ENCODE measurements around the gene CFAP99.
A peak's percentile ranks its signal among the peaks of the same experiment; 100 is the strongest.

Gene CFAP99

DNA sequence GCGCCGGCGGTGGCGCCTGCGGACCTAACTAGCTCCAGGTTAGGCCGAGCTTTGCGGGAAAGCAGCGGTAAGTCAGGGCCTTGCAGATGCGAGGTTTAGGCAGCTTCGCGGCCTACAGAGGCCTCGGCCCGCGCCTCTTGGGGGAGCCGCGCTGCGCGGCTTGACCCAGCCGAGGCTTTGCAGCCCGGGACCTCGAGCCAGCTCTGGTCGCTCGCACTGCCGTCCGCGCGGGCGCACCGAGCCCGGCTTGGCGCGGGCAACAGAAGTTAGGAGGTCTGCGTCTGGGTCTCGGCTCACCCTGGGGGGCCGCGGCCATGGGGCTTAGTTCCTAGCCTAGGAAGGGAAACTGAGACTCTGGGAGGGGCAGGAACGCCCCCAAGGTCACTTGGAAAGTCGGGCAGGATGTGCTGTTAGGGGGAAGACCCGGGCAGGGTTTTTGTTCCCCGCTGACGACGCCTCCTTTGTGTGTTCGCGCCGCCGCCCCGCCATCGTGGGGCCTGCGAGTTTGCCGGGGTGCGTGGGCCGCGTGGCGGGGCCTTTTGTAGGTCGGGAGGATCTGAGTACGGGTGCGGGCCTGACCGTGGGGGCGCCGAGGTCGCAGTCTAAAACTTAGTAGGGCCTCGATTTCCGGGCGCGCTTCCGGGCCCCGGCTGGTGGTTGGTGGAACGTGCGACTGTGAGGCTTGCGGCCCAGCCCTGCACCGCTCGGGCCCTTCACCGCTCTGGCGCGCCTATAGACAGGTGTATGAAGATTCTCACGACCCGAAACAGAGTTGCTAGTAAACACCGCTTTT lies 50.6 kb downstream of the CFAP99 start:
- TF ChIP-seq ESRRG (CRISPR knock-in tag; IDR thresholded peaks at IDR 0.05) = no peak
- peak; percentile 68 for ATAC-seq

DNA sequence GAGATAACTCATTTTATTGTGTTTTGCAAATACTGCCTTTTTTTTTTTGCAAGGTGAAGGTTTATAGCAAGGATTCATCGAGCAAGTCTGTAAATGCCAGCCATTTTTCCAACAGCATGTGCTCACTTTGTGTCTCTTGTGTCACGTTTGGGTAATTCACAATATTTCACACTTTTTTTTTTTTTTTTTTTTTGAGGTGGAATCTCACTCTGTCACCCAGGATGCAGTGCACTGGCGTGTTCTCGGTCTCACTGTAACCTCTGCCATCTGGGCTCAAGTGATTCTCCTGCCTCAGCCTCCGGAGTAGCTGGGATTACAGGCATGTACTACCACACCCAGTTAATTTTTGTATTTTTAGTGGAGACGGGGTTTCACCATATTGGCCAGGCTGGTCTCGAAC lies 52.0 kb downstream of the CFAP99 start:
- no peak for TF ChIP-seq PPARA (CRISPR knock-in tag; IDR thresholded peaks at IDR 0.05; ENCODE audit: borderline replicate concordance)
- TF ChIP-seq ARNTL (CRISPR knock-in tag; IDR thresholded peaks at IDR 0.05; ENCODE audit: borderline replicate concordance, low read depth) = no peak
- TF ChIP-seq ISL1 (CRISPR knock-in tag; IDR thresholded peaks at IDR 0.05) = no peak
- TF ChIP-seq, protein P1, sequence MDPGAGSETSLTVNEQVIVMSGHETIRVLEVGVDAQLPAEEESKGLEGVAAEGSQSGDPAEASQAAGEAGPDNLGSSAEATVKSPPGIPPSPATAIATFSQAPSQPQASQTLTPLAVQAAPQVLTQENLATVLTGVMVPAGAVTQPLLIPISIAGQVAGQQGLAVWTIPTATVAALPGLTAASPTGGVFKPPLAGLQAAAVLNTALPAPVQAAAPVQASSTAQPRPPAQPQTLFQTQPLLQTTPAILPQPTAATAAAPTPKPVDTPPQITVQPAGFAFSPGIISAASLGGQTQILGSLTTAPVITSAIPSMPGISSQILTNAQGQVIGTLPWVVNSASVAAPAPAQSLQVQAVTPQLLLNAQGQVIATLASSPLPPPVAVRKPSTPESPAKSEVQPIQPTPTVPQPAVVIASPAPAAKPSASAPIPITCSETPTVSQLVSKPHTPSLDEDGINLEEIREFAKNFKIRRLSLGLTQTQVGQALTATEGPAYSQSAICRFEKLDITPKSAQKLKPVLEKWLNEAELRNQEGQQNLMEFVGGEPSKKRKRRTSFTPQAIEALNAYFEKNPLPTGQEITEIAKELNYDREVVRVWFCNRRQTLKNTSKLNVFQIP (CRISPR knock-in tag; IDR thresholded peaks at IDR 0.05; ENCODE audit: borderline replicate concordance, low read depth) = no peak
- TF ChIP-seq, protein P2, sequence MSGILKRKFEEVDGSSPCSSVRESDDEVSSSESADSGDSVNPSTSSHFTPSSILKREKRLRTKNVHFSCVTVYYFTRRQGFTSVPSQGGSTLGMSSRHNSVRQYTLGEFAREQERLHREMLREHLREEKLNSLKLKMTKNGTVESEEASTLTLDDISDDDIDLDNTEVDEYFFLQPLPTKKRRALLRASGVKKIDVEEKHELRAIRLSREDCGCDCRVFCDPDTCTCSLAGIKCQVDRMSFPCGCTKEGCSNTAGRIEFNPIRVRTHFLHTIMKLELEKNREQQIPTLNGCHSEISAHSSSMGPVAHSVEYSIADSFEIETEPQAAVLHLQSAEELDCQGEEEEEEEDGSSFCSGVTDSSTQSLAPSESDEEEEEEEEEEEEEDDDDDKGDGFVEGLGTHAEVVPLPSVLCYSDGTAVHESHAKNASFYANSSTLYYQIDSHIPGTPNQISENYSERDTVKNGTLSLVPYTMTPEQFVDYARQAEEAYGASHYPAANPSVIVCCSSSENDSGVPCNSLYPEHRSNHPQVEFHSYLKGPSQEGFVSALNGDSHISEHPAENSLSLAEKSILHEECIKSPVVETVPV (CRISPR knock-in tag; IDR thresholded peaks at IDR 0.05) = no peak
- TF ChIP-seq, protein P3, sequence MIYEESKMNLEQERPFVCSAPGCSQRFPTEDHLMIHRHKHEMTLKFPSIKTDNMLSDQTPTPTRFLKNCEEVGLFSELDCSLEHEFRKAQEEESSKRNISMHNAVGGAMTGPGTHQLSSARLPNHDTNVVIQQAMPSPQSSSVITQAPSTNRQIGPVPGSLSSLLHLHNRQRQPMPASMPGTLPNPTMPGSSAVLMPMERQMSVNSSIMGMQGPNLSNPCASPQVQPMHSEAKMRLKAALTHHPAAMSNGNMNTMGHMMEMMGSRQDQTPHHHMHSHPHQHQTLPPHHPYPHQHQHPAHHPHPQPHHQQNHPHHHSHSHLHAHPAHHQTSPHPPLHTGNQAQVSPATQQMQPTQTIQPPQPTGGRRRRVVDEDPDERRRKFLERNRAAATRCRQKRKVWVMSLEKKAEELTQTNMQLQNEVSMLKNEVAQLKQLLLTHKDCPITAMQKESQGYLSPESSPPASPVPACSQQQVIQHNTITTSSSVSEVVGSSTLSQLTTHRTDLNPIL (CRISPR knock-in tag; IDR thresholded peaks at IDR 0.05; ENCODE audit: low read depth) = no peak
- TF ChIP-seq ZC3H10 (CRISPR knock-in tag; IDR thresholded peaks at IDR 0.05) = no peak
- TF ChIP-seq ZFP3 (CRISPR knock-in tag; IDR thresholded peaks at IDR 0.05) = no peak
- no peak for TF ChIP-seq GLIS3 (CRISPR knock-in tag; IDR thresholded peaks at IDR 0.05)

DNA sequence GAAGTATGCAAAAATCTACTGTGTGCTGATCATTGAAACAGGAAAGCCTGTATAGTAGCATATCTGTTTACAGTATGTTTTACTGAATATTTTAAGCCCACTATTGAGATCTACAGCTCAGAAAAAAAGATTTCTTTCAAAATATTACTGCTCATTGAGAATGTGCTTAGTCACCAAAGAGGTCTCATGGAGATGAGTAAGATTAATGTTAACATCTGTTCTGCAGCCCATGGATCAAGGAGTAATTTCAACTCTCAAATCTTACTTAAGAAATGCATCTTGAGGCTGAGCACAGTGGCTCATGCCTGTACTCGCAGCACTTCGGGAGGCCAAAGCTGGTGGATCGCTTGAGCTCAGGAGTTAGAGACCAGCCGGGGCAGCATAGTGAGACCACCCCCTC lies 53.4 kb downstream of the CFAP99 start:
- TF ChIP-seq, protein P4, sequence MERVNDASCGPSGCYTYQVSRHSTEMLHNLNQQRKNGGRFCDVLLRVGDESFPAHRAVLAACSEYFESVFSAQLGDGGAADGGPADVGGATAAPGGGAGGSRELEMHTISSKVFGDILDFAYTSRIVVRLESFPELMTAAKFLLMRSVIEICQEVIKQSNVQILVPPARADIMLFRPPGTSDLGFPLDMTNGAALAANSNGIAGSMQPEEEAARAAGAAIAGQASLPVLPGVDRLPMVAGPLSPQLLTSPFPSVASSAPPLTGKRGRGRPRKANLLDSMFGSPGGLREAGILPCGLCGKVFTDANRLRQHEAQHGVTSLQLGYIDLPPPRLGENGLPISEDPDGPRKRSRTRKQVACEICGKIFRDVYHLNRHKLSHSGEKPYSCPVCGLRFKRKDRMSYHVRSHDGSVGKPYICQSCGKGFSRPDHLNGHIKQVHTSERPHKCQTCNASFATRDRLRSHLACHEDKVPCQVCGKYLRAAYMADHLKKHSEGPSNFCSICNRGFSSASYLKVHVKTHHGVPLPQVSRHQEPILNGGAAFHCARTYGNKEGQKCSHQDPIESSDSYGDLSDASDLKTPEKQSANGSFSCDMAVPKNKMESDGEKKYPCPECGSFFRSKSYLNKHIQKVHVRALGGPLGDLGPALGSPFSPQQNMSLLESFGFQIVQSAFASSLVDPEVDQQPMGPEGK (CRISPR knock-in tag; IDR thresholded peaks at IDR 0.05; ENCODE audit: borderline replicate concordance) = no peak
- TF ChIP-seq BACH2 (CRISPR knock-in tag; IDR thresholded peaks at IDR 0.05; ENCODE audit: borderline replicate concordance) (no peak), RARB (CRISPR knock-in tag; IDR thresholded peaks at IDR 0.05) (no peak), ZFP30 (CRISPR knock-in tag; IDR thresholded peaks at IDR 0.05) (no peak), OSR1 (CRISPR knock-in tag; IDR thresholded peaks at IDR 0.05) (no peak), ZFP3 (CRISPR knock-in tag; IDR thresholded peaks at IDR 0.05) (no peak), TOX (CRISPR knock-in tag; IDR thresholded peaks at IDR 0.05; ENCODE audit: borderline replicate concordance) (no peak), PPARA (CRISPR knock-in tag; IDR thresholded peaks at IDR 0.05; ENCODE audit: borderline replicate concordance) (no peak), CSDC2 (CRISPR knock-in tag; IDR thresholded peaks at IDR 0.05) (no peak), ESRRG (CRISPR knock-in tag; IDR thresholded peaks at IDR 0.05) (no peak), ZNF70 (CRISPR knock-in tag; IDR thresholded peaks at IDR 0.05) (no peak), ZC3H10 (CRISPR knock-in tag; IDR thresholded peaks at IDR 0.05) (no peak), ISL1 (CRISPR knock-in tag; IDR thresholded peaks at IDR 0.05) (no peak), ZNF8 (CRISPR knock-in tag; IDR thresholded peaks at IDR 0.05) (no peak)
- TF ChIP-seq, protein P2 (CRISPR knock-in tag; IDR thresholded peaks at IDR 0.05) = no peak
- TF ChIP-seq, protein P5, sequence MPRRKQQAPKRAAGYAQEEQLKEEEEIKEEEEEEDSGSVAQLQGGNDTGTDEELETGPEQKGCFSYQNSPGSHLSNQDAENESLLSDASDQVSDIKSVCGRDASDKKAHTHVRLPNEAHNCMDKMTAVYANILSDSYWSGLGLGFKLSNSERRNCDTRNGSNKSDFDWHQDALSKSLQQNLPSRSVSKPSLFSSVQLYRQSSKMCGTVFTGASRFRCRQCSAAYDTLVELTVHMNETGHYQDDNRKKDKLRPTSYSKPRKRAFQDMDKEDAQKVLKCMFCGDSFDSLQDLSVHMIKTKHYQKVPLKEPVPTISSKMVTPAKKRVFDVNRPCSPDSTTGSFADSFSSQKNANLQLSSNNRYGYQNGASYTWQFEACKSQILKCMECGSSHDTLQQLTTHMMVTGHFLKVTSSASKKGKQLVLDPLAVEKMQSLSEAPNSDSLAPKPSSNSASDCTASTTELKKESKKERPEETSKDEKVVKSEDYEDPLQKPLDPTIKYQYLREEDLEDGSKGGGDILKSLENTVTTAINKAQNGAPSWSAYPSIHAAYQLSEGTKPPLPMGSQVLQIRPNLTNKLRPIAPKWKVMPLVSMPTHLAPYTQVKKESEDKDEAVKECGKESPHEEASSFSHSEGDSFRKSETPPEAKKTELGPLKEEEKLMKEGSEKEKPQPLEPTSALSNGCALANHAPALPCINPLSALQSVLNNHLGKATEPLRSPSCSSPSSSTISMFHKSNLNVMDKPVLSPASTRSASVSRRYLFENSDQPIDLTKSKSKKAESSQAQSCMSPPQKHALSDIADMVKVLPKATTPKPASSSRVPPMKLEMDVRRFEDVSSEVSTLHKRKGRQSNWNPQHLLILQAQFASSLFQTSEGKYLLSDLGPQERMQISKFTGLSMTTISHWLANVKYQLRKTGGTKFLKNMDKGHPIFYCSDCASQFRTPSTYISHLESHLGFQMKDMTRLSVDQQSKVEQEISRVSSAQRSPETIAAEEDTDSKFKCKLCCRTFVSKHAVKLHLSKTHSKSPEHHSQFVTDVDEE (CRISPR knock-in tag; IDR thresholded peaks at IDR 0.05) = no peak
- TF ChIP-seq, protein P3 (CRISPR knock-in tag; IDR thresholded peaks at IDR 0.05; ENCODE audit: low read depth) = no peak
- ATAC-seq = no peak

More for the DNA sequence above, 52.0 kb downstream of the CFAP99 start:
- ATAC-seq = no peak

All from SK-N-SH treated with all-trans-retinoic acid at 6 μM for 48 hours (cell line).